Upper lobe of left lung (tissue), 6 donors: ENCODE data around the gene GALNT10. TPM values are rescaled to one million over a fixed set of nuclear protein-coding genes. Genes with fewer than 3 reads are reported as not detected.
A peak's percentile ranks its signal among the peaks of the same experiment; 100 is the strongest.

Experiments
- ATAC-seq, 2 donors: fragments of 200-7000 bp; cut with Tn5 transposase; one replicate each; pipeline ENCODE4 v1.9.1; 2022; ENCODE audit warnings: mild to moderate bottlenecking in 2 of 2, moderate library complexity in 2 of 2; ENCODE audit not compliant: low FRiP score in 2 of 2
- DNase-seq, 2 donors: peaks; one replicate each; pipeline ENCODE4 v3.0.0-alpha.2; 2019 to 2020
- H3K27ac ChIP-seq, 4 donors: fragments of 200-600 bp; sonication (generic); one replicate each; pipeline ENCODE4 v1.5.1; 2016 to 2019
- H3K27me3 ChIP-seq, 4 donors: fragments of 200-600 bp; sonication (generic); one replicate each; pipeline ENCODE4 v1.5.1; 2017 to 2019
- H3K36me3 ChIP-seq, 4 donors: fragments of 200-600 bp; sonication (generic); one replicate each; pipeline ENCODE4 v1.5.1; 2016 to 2019
- H3K4me1 ChIP-seq, 4 donors: fragments of 200-600 bp; sonication (generic); one replicate each; pipeline ENCODE4 v1.5.1; 2018 to 2019
- H3K4me3 ChIP-seq, 4 donors: fragments of 200-600 bp; sonication (generic); one replicate each; pipeline ENCODE4 v1.5.1; 2017 to 2019; ENCODE audit warnings: mild to moderate bottlenecking in 2 of 4, moderate library complexity in 1 of 4
- H3K9me3 ChIP-seq, 4 donors: fragments of 200-600 bp; sonication (generic); one replicate each; pipeline ENCODE4 v1.5.1; 2018 to 2019
- EP300 ChIP-seq, 4 donors: sonication (generic); formaldehyde crosslinking; IDR thresholded peaks; one replicate each; pipeline ENCODE4 v1.5.1; 2017; ENCODE audit warnings: antibody characterized with exemption in 4 of 4, control low read depth in 2 of 4
- POLR2A ChIP-seq, 4 donors: fragments of 450-650 bp; IDR thresholded peaks; one replicate each; pipeline ENCODE4 v1.5.1; 2016 to 2017; ENCODE audit warnings: antibody characterized with exemption in 4 of 4, mild to moderate bottlenecking in 2 of 4
- POLR2AphosphoS5 ChIP-seq, 2 donors: sonication (generic); formaldehyde crosslinking; IDR thresholded peaks; one replicate each; pipeline ENCODE4 v1.5.1; 2017; ENCODE audit warnings: antibody characterized with exemption in 2 of 2
- WGBS, 2 donors: methylation state at CpG; one replicate each; pipeline ENCODE4 v1.1.5; 2017 to 2018; 5-methylcytosine and 5-hydroxymethylcytosine counted together
- total RNA-seq, 6 donors: library from RNA; depleted of rRNA in 4 of 6; stranded (reverse); fragments of >200 nt in 4 of 6; gene quantifications; one replicate each; pipeline versions ENCODE4 v1.1.0 to v1.2.1, GENCODE V29; 2016 to 2021
- TF ChIP-seq, protein P1 (sequence below), 6 experiments: fragments of 450-650 bp in 4 of 6; fragments of 200-600 bp in 2 of 6; sonication (generic) in 2 of 6; IDR thresholded peaks; one replicate each; pipeline ENCODE4 v1.5.1; 2016 to 2019; ENCODE audit warnings: antibody characterized with exemption in 6 of 6
- donor health status: DM: no; HTN: no; CAD: no; lungs with moderate emphysema.
- donor health status: DM: no; HTN: yes; CAD: no; lungs with severe emphysema.

Gene GALNT10
- total RNA-seq, 6 donors from 2014 or later: 38.6 to 118 (median 66.4) TPM

DNA sequence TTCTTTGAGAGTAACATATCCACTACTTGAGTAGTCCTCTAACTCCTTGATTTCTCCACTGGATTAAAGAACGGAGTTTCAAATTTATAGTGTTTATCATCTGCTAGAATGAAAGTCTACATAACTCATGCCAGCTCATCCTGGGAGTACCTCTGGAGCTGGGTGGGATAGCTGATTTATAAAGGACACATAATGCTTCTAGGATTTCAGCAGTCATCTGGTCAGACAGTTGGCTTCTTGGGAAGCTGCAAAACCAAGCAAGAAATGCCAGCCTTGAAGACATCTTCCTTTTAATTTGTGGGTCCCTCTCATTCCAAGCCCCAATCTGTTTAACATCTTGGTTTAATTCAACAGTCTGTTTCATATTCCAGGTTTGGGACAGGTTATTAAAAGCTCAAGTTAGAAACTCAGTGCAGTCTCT lies 3.2 kb downstream of the GALNT10 start:
- DNase-seq: no peak
- H3K4me3 ChIP-seq: no peak overlapping the region
- no peak overlapping the region for H3K27ac ChIP-seq
- H3K9me3 ChIP-seq: no peaks in the 10 kb centered on the region
- H3K27me3 ChIP-seq: no peaks in the 10 kb centered on the region
- ATAC-seq: no peak
- TF ChIP-seq POLR2AphosphoS5 (IDR thresholded peaks at IDR 0.05) (no peak), EP300 (IDR thresholded peaks at IDR 0.05) (no peak), POLR2A (IDR thresholded peaks at IDR 0.05) (no peak)
- TF ChIP-seq, protein P1, sequence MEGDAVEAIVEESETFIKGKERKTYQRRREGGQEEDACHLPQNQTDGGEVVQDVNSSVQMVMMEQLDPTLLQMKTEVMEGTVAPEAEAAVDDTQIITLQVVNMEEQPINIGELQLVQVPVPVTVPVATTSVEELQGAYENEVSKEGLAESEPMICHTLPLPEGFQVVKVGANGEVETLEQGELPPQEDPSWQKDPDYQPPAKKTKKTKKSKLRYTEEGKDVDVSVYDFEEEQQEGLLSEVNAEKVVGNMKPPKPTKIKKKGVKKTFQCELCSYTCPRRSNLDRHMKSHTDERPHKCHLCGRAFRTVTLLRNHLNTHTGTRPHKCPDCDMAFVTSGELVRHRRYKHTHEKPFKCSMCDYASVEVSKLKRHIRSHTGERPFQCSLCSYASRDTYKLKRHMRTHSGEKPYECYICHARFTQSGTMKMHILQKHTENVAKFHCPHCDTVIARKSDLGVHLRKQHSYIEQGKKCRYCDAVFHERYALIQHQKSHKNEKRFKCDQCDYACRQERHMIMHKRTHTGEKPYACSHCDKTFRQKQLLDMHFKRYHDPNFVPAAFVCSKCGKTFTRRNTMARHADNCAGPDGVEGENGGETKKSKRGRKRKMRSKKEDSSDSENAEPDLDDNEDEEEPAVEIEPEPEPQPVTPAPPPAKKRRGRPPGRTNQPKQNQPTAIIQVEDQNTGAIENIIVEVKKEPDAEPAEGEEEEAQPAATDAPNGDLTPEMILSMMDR (IDR thresholded peaks at IDR 0.05): no peak
- H3K4me1 ChIP-seq: peaks cover 36 to 57% (median 40%) of the 10 kb centered on the region in 4 donors
- 92 to 100% methylated on average over 1 of the region's 1 CpG for WGBS, 2 donors
- H3K36me3 ChIP-seq: peaks cover 0 to 7% (median 0%) of the 10 kb centered on the region in 4 donors

DNA sequence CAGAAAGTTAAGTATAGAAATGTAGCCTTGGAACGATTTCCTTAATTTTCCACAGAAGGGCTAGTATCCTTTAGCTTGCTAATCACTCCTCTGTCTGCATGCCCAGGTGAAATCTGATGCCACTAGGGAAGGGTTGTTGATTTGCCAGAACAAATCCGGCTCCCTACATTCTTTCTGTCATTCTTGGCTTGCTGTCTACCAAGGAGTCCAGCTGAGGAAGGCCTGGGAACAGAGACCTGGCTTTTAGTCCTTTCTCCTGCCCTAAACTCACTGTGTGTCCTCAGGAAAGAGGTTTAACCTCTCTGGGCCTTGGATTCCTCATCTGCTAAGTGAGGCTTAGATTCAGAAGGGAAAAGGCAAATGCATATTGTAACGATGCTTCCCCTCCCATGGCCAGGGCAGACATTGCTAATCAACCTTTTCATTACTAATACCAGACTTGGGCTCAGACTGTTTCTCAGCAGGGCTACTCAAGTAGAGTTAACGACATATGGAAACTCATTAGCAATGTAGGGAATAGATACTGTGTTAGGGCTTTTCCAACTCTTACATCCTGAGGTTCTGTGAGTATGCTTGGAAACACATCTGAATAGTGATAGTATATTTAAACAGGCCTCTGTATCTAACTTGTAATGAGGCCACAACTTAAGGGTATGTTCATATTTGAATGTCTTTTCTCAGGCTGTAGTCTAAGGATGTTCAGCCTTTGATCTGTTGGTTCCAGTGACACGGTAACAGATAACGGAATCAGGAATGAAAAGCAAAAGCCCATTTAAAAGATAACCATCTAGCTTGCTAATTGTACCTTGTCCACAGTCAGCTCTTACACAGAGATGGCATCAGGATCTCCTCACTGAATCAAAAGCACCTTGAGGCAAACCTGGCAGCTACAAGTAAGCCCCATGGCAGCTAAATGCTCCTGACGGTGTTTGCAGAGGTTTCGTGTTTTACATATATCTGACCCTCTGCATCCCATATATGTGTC lies 4.1 kb downstream of the GALNT10 start:
- Histone ChIP-seq H3K27ac (no peak overlapping the region), H3K36me3 (peaks cover 0 to 7% (median 0%) of the 10 kb centered on the region in 4 donors), H3K27me3 (no peaks in the 10 kb centered on the region), H3K4me3 (no peak overlapping the region), H3K9me3 (no peaks in the 10 kb centered on the region), H3K4me1 (peaks cover 37 to 60% (median 42%) of the 10 kb centered on the region in 4 donors)
- DNase-seq (no peak), ATAC-seq (no peak)
- WGBS, 2 donors: 78 to 82% methylated on average over 8 of the region's 8 CpGs
- no peak for TF ChIP-seq POLR2A (IDR thresholded peaks at IDR 0.05)
- no peak for TF ChIP-seq POLR2AphosphoS5 (IDR thresholded peaks at IDR 0.05)
- TF ChIP-seq, protein P1 (IDR thresholded peaks at IDR 0.05): no peak

GRCh38 chr5:154196281-154196680 lies 5.7 kb downstream of the GALNT10 start:
- TF ChIP-seq, protein P1 (IDR thresholded peaks at IDR 0.05): no peak
- no peak for TF ChIP-seq POLR2AphosphoS5 (IDR thresholded peaks at IDR 0.05)
- no peak for TF ChIP-seq POLR2A (IDR thresholded peaks at IDR 0.05)
- no peak for TF ChIP-seq EP300 (IDR thresholded peaks at IDR 0.05)
- Histone ChIP-seq H3K4me1 (peaks cover 35 to 53% (median 38%) of the 10 kb centered on the region in 4 donors), H3K27ac (peak overlapping the region in 1 of 4 donors; percentile 74), H3K27me3 (no peaks in the 10 kb centered on the region), H3K36me3 (peaks cover 0 to 7% (median 0%) of the 10 kb centered on the region in 4 donors), H3K4me3 (no peak overlapping the region), H3K9me3 (no peaks in the 10 kb centered on the region)
- DNase-seq (no peak), ATAC-seq (no peak)
- 94% methylated on average over 1 of the region's 1 CpG; no CpG with 5 or more reads in 1 of the 2 donors for WGBS, 2 donors

GRCh38 chr5:154196955-154197652 lies 6.6 kb downstream of the GALNT10 start:
- TF ChIP-seq, protein P1 (IDR thresholded peaks at IDR 0.05): peak in 1 of 6 experiments; percentile 6
- TF ChIP-seq POLR2AphosphoS5 (IDR thresholded peaks at IDR 0.05): no peak
- H3K9me3 ChIP-seq: no peaks in the 10 kb centered on the region
- H3K4me3 ChIP-seq: no peak overlapping the region
- 14 to 31% methylated on average over 8 of the region's 8 CpGs for WGBS, 2 donors
- no peak for DNase-seq
- peaks cover 0 to 7% (median 0%) of the 10 kb centered on the region in 4 donors for H3K36me3 ChIP-seq
- H3K4me1 ChIP-seq: peaks cover 29 to 45% (median 32%) of the 10 kb centered on the region in 4 donors
- peak overlapping the region in 3 of 4 donors; percentile 36 to 77 (median 74) for H3K27ac ChIP-seq
- no peaks in the 10 kb centered on the region for H3K27me3 ChIP-seq
- peak in 1 of 2 donors; percentile 38 for ATAC-seq
